DMS53 treated with DMSO at 0.1 percent for 48 hours (cell line): ENCODE data around the gene GSC2.

Experiments
- DNase-seq: peaks from one replicate; lab custom pipeline; 2025; ENCODE audit not compliant: unreplicated experiment; lab: John Stamatoyannopoulos, UW

Gene GSC2

GRCh38 chr22:19134176-19134831 is 15.8 kb downstream of the GSC2 start:
- no peak for DNase-seq

- no peak for DNase-seq
Measured at GRCh38 chr22:19133561-19133960, 16.5 kb downstream of the GSC2 start.

- DNase-seq = no peak
Measured at GRCh38 chr22:19132693-19133400, 17.2 kb downstream of the GSC2 start.

- DNase-seq = no peak
Measured at GRCh38 chr22:19132153-19132552, 17.9 kb downstream of the GSC2 start.

GRCh38 chr22:19131685-19132015 is 18.4 kb downstream of the GSC2 start:
- DNase-seq = no peak

- DNase-seq = no peak
Measured at GRCh38 chr22:19130959-19131684, 19.0 kb downstream of the GSC2 start, which contains the start of gene TSSK2. TSS of gene TSSK2 (plus strand) at chr22:19131308. CDS start at chr22:19131400, 92 bp downstream.

- DNase-seq = no peak
Measured at GRCh38 chr22:19129871-19130270, 20.2 kb downstream of the GSC2 start.

- no peak for DNase-seq
Measured at GRCh38 chr22:19128946-19129727, 21.0 kb downstream of the GSC2 start.

- DNase-seq = no peak
Measured at GRCh38 chr22:19128009-19128401, 22.1 kb downstream of the GSC2 start.

- no peak for DNase-seq
Measured at GRCh38 chr22:19127329-19128008, 22.6 kb downstream of the GSC2 start.

GRCh38 chr22:19126309-19127273 is 23.5 kb downstream of the GSC2 start:
- DNase-seq = no peak

GRCh38 chr22:19125474-19126308 is 24.4 kb downstream of the GSC2 start:
- no peak for DNase-seq

- no peak for DNase-seq
Measured at GRCh38 chr22:19125011-19125410, 25.1 kb downstream of the GSC2 start.

GRCh38 chr22:19124377-19124776 is 25.7 kb downstream of the GSC2 start:
- DNase-seq = no peak

- DNase-seq = no peak
Measured at GRCh38 chr22:19123936-19124335, 26.2 kb downstream of the GSC2 start.

- no peak for DNase-seq
Measured at GRCh38 chr22:19122752-19123492, 27.2 kb downstream of the GSC2 start.

GRCh38 chr22:19122143-19122751 is 27.8 kb downstream of the GSC2 start, which contains the start of gene DGCR2:
TSS of gene DGCR2 (minus strand) at chr22:19122412. CDS start at chr22:19122206, 206 bp downstream.
- peak; percentile 60 for DNase-seq
